Umbilical cord (tissue), 2 donors: ENCODE results near the gene AKAP12. TPM values are rescaled to one million over a fixed set of nuclear protein-coding genes. Genes with fewer than 3 reads are reported as not detected.
"Not testable (repeated sequence)": the region's sequence is repeated elsewhere in the genome, so short reads cannot be mapped to it uniquely, and the experiment has no call there.

Experiments used
- DNase-seq: peaks from one replicate; pipeline ENCODE4 v3.0.0-alpha.2; 2015; ENCODE audit warnings: low spot score
- total RNA-seq: library from RNA; depleted of rRNA; stranded (reverse); fragments of >200 nt; gene quantifications from one replicate; pipeline ENCODE4 v1.2.3, GENCODE V29; 2014; ENCODE audit warnings: low replicate concordance; ENCODE audit not compliant: insufficient read depth

The AKAP12 gene
- total RNA-seq, 1 donor from 2014 or later, result 161 TPM

- DNase-seq, result no peak
These were observed 101.9 kb downstream of the AKAP12 start for GRCh38 chr6:151341476-151342195.

GRCh38 chr6:151342750-151343149 lies 103.0 kb downstream of the AKAP12 start:
- DNase-seq, result not testable (repeated sequence)

GRCh38 chr6:151349651-151350270 lies 110.0 kb downstream of the AKAP12 start:
- DNase-seq, result no peak

- no peak for DNase-seq
These were observed 110.8 kb downstream of the AKAP12 start for GRCh38 chr6:151350442-151351145.

- no peak for DNase-seq
These were observed 111.5 kb downstream of the AKAP12 start for GRCh38 chr6:151351146-151351700.

- no peak for DNase-seq
These were observed 112.0 kb downstream of the AKAP12 start for GRCh38 chr6:151351731-151352130.

GRCh38 chr6:151352410-151353396 lies 112.9 kb downstream of the AKAP12 start:
- no peak for DNase-seq

- DNase-seq, result no peak
These were observed 114.0 kb downstream of the AKAP12 start for GRCh38 chr6:151353795-151354194.

- DNase-seq, result not testable (repeated sequence)
These were observed 117.2 kb downstream of the AKAP12 start for GRCh38 chr6:151356983-151357382.

- DNase-seq, result no peak
These were observed 118.1 kb downstream of the AKAP12 start for GRCh38 chr6:151357758-151358436.

GRCh38 chr6:151358475-151358874 lies 118.7 kb downstream of the AKAP12 start:
- DNase-seq, result no peak

- peak; percentile 23 for DNase-seq
These were observed 119.7 kb downstream of the AKAP12 start for GRCh38 chr6:151359486-151359885.

GRCh38 chr6:151365233-151365632 lies 125.5 kb downstream of the AKAP12 start:
- DNase-seq, result no peak

GRCh38 chr6:151370509-151371078 lies 130.8 kb downstream of the AKAP12 start:
- peak; percentile 34 for DNase-seq

GRCh38 chr6:151372164-151372563 lies 132.4 kb downstream of the AKAP12 start:
- no peak for DNase-seq

- no peak for DNase-seq
These were observed 134.4 kb downstream of the AKAP12 start for GRCh38 chr6:151374036-151374683.

GRCh38 chr6:151375833-151376232 lies 136.1 kb downstream of the AKAP12 start:
- no peak for DNase-seq

- DNase-seq, result no peak
These were observed 136.7 kb downstream of the AKAP12 start for GRCh38 chr6:151376440-151376839.

- no peak for DNase-seq
These were observed 137.3 kb downstream of the AKAP12 start for GRCh38 chr6:151377095-151377494.
